ENCODE results near the gene WDR59.

The WDR59 gene

GRCh38 chr16:74984529-74985296 lies at the start of gene WDR59:
Gene WDR59 (minus strand): TSS chr16:74985123. CDS start chr16:74985017, 106 bp downstream.
- TF ChIP-seq CTCF (IDR thresholded peaks at IDR 0.05): no peak

GRCh38 chr16:75032655-75033054 lies 47.7 kb upstream of the WDR59 start:
- TF ChIP-seq CTCF (IDR thresholded peaks at IDR 0.05): no peak

GRCh38 chr16:75029854-75030253 lies 44.9 kb upstream of the WDR59 start:
- no peak for TF ChIP-seq CTCF (IDR thresholded peaks at IDR 0.05)

GRCh38 chr16:75028544-75029135 lies 43.7 kb upstream of the WDR59 start:
- TF ChIP-seq CTCF (IDR thresholded peaks at IDR 0.05): no peak

GRCh38 chr16:75027520-75028300 lies 42.8 kb upstream of the WDR59 start:
- TF ChIP-seq CTCF (IDR thresholded peaks at IDR 0.05): no peak

- TF ChIP-seq CTCF (IDR thresholded peaks at IDR 0.05): no peak
Measured at GRCh38 chr16:75026892-75027391, 42.0 kb upstream of the WDR59 start.

GRCh38 chr16:75025761-75026160 lies 40.8 kb upstream of the WDR59 start:
- TF ChIP-seq CTCF (IDR thresholded peaks at IDR 0.05): no peak
